ENCODE results near the gene FCHSD1. TPM values are rescaled to one million over a fixed set of nuclear protein-coding genes. Genes with fewer than 3 reads are reported as not detected.

Gene FCHSD1
- total RNA-seq, 4 donors from 2014 or later = 10.7 to 53.4 (median 34.5) TPM

GRCh38 chr5:141609044-141609443 lies 42.2 kb downstream of the FCHSD1 start:
- peaks cover 0 to 42% (median 23%) of the 10 kb centered on the region in 4 donors for H3K4me1 ChIP-seq
- no peak overlapping the region for H3K27ac ChIP-seq
- no peaks in the 10 kb centered on the region for H3K36me3 ChIP-seq
- H3K27me3 ChIP-seq = no peaks in the 10 kb centered on the region
- no peaks in the 10 kb centered on the region for H3K9me3 ChIP-seq
- H3K4me3 ChIP-seq = no peak overlapping the region
- DNase-seq (ENCODE audit: low spot score in 2 of 2) = no peak
- TF ChIP-seq CTCF (IDR thresholded peaks at IDR 0.05) (no peak), EP300 (IDR thresholded peaks at IDR 0.05) (no peak), POLR2A (IDR thresholded peaks at IDR 0.05) (no peak)
- WGBS, 2 donors = 92 to 95% methylated on average over 3 of the region's 3 CpGs

GRCh38 chr5:141608557-141608956 lies 42.7 kb downstream of the FCHSD1 start:
- no peaks in the 10 kb centered on the region for H3K27me3 ChIP-seq
- H3K36me3 ChIP-seq = no peaks in the 10 kb centered on the region
- peaks cover 0 to 42% (median 24%) of the 10 kb centered on the region in 4 donors for H3K4me1 ChIP-seq
- H3K27ac ChIP-seq = no peak overlapping the region
- 76 to 82% methylated on average over 1 of the region's 1 CpG for WGBS, 2 donors
- TF ChIP-seq CTCF (IDR thresholded peaks at IDR 0.05) (no peak), POLR2A (IDR thresholded peaks at IDR 0.05) (no peak), EP300 (IDR thresholded peaks at IDR 0.05) (no peak)
- no peaks in the 10 kb centered on the region for H3K9me3 ChIP-seq
- no peak for DNase-seq (ENCODE audit: low spot score in 2 of 2)
- H3K4me3 ChIP-seq = no peak overlapping the region

- H3K4me1 ChIP-seq = peaks cover 0 to 41% (median 22%) of the 10 kb centered on the region in 4 donors
- H3K36me3 ChIP-seq = no peaks in the 10 kb centered on the region
- H3K27ac ChIP-seq = no peak overlapping the region
- no peak overlapping the region for H3K4me3 ChIP-seq
- no peaks in the 10 kb centered on the region for H3K9me3 ChIP-seq
- H3K27me3 ChIP-seq = no peaks in the 10 kb centered on the region
- TF ChIP-seq EP300 (IDR thresholded peaks at IDR 0.05) (no peak), CTCF (IDR thresholded peaks at IDR 0.05) (no peak), POLR2A (IDR thresholded peaks at IDR 0.05) (no peak)
- no peak for DNase-seq (ENCODE audit: low spot score in 2 of 2)
- WGBS, 2 donors = 90 to 97% methylated on average over 2 of the region's 2 CpGs
Measured at GRCh38 chr5:141608046-141608445, 43.2 kb downstream of the FCHSD1 start.

GRCh38 chr5:141605523-141606277 lies 45.5 kb downstream of the FCHSD1 start:
- 60 to 65% methylated on average over 6 of the region's 6 CpGs for WGBS, 2 donors
- TF ChIP-seq POLR2A (IDR thresholded peaks at IDR 0.05) (no peak), EP300 (IDR thresholded peaks at IDR 0.05) (peak in 1 of 2 donors; percentile 66), CTCF (IDR thresholded peaks at IDR 0.05) (no peak)
- no peaks in the 10 kb centered on the region for H3K27me3 ChIP-seq
- H3K27ac ChIP-seq = peak overlapping the region; percentile 23 to 81 (median 62)
- DNase-seq (ENCODE audit: low spot score in 2 of 2) = peak in 1 of 2 donors; percentile 64
- H3K4me3 ChIP-seq = no peak overlapping the region
- no peaks in the 10 kb centered on the region for H3K36me3 ChIP-seq
- H3K9me3 ChIP-seq = no peaks in the 10 kb centered on the region
- H3K4me1 ChIP-seq = peaks cover 0 to 38% (median 22%) of the 10 kb centered on the region in 4 donors

GRCh38 chr5:141603923-141604717 lies 47.1 kb downstream of the FCHSD1 start:
- peaks cover 0 to 38% (median 22%) of the 10 kb centered on the region in 4 donors for H3K4me1 ChIP-seq
- 52 to 61% methylated on average over 6 of the region's 6 CpGs for WGBS, 2 donors
- DNase-seq (ENCODE audit: low spot score in 2 of 2) = peak; percentile 52 to 77
- no peak overlapping the region for H3K4me3 ChIP-seq
- no peaks in the 10 kb centered on the region for H3K27me3 ChIP-seq
- no peaks in the 10 kb centered on the region for H3K36me3 ChIP-seq
- no peak for TF ChIP-seq POLR2A (IDR thresholded peaks at IDR 0.05)
- TF ChIP-seq CTCF (IDR thresholded peaks at IDR 0.05) = peak in 1 of 5 experiments; percentile 8
- TF ChIP-seq EP300 (IDR thresholded peaks at IDR 0.05) = peak in 1 of 2 donors; percentile 92
- peak overlapping the region; percentile 23 to 81 (median 60) for H3K27ac ChIP-seq
- H3K9me3 ChIP-seq = no peaks in the 10 kb centered on the region
